CD4-positive, CD25-positive, alpha-beta regulatory T cell (primary cell): ENCODE data around the gene DPY19L3. TPM values are rescaled to one million over a fixed set of nuclear protein-coding genes. Genes with fewer than 3 reads are reported as not detected.

Experiments
- ATAC-seq, 2 donors: fragments of 150-1000 bp; cut with Tn5 transposase; one replicate each; pipeline ENCODE4 v1.10.0; 2021; ENCODE audit warnings: low read depth in 2 of 2, moderate number of reproducible peaks in 2 of 2, moderate library complexity in 1 of 2
- DNase-seq, 3 donors: peaks; one replicate each; pipeline versions ENCODE4 v3.0.0 to v3.0.0-alpha.2; 2012 to 2022; ENCODE audit warnings: mixed read lengths in 1 of 3
- H3K27ac ChIP-seq: one replicate; pipeline ENCODE4 v1.7.0; 2013; ENCODE audit warnings: mild to moderate bottlenecking, low read length; ENCODE audit not compliant: insufficient read depth, poor library complexity, severe bottlenecking
- H3K27me3 ChIP-seq: one replicate; pipeline ENCODE4 v1.7.0; 2013; ENCODE audit warnings: low read length; ENCODE audit not compliant: control insufficient read depth, insufficient read depth
- H3K36me3 ChIP-seq: one replicate; pipeline ENCODE4 v1.7.0; 2013; ENCODE audit warnings: mild to moderate bottlenecking, low read length, moderate library complexity; ENCODE audit not compliant: control insufficient read depth, insufficient read depth
- H3K4me1 ChIP-seq: 2 replicates; pipeline ENCODE4 v1.7.0; 2013; ENCODE audit warnings: mild to moderate bottlenecking, low read length; ENCODE audit not compliant: insufficient read depth, control insufficient read depth, poor library complexity, severe bottlenecking
- H3K4me3 ChIP-seq: one replicate; pipeline ENCODE4 v1.7.0; 2013; ENCODE audit warnings: low read depth, mild to moderate bottlenecking, low read length, moderate library complexity
- H3K9me3 ChIP-seq, 2 experiments: 1 replicate in 1 of 2; 2 replicates in 1 of 2; pipeline ENCODE4 v1.7.0; 2013; ENCODE audit warnings: low read length in 2 of 2, mild to moderate bottlenecking in 1 of 2, moderate library complexity in 1 of 2; ENCODE audit not compliant: control insufficient read depth in 2 of 2
- H3K27ac Mint-ChIP-seq, 3 donors: one replicate each; pipeline ENCODE4 v1.8.0; 2020 to 2022; ENCODE audit warnings: mild to moderate bottlenecking in 3 of 3, mixed read lengths in 3 of 3, moderate library complexity in 2 of 3
- H3K27me3 Mint-ChIP-seq: one replicate; pipeline ENCODE4 v1.8.0; 2022; ENCODE audit warnings: mild to moderate bottlenecking, mixed read lengths
- H3K36me3 Mint-ChIP-seq: one replicate; pipeline ENCODE4 v1.8.0; 2020; ENCODE audit warnings: mixed read lengths
- H3K4me1 Mint-ChIP-seq, 4 donors: one replicate each; pipeline ENCODE4 v1.8.0; 2020 to 2022; ENCODE audit warnings: mixed read lengths in 4 of 4, mild to moderate bottlenecking in 1 of 4
- H3K4me3 Mint-ChIP-seq, 4 donors: one replicate each; pipeline ENCODE4 v1.8.0; 2020 to 2022; ENCODE audit warnings: mild to moderate bottlenecking in 4 of 4, mixed read lengths in 4 of 4, moderate library complexity in 3 of 4
- H3K9me3 Mint-ChIP-seq, 7 donors: one replicate each; pipeline ENCODE4 v1.8.0; 2020 to 2022; ENCODE audit warnings: mixed read lengths in 7 of 7, mild to moderate bottlenecking in 3 of 7, moderate library complexity in 2 of 7
- polyA plus RNA-seq, 4 donors: library from polyadenylated mRNA; unstranded; fragments of 300-500 nt; fragmentation: Illumina TruSeq; gene quantifications; one replicate each; pipeline ENCODE4 v1.2.3, GENCODE V29; 2021
- total RNA-seq: library from RNA; stranded (reverse); gene quantifications from one replicate; pipeline ENCODE4 v1.2.3, GENCODE V29; 2022

The DPY19L3 gene, protein sequence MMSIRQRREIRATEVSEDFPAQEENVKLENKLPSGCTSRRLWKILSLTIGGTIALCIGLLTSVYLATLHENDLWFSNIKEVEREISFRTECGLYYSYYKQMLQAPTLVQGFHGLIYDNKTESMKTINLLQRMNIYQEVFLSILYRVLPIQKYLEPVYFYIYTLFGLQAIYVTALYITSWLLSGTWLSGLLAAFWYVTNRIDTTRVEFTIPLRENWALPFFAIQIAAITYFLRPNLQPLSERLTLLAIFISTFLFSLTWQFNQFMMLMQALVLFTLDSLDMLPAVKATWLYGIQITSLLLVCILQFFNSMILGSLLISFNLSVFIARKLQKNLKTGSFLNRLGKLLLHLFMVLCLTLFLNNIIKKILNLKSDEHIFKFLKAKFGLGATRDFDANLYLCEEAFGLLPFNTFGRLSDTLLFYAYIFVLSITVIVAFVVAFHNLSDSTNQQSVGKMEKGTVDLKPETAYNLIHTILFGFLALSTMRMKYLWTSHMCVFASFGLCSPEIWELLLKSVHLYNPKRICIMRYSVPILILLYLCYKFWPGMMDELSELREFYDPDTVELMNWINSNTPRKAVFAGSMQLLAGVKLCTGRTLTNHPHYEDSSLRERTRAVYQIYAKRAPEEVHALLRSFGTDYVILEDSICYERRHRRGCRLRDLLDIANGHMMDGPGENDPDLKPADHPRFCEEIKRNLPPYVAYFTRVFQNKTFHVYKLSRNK
- total RNA-seq (17.4 TPM), polyA plus RNA-seq (1 to 10 TPM; 4.5 to 6.4 (median 5.7) TPM)

DNA sequence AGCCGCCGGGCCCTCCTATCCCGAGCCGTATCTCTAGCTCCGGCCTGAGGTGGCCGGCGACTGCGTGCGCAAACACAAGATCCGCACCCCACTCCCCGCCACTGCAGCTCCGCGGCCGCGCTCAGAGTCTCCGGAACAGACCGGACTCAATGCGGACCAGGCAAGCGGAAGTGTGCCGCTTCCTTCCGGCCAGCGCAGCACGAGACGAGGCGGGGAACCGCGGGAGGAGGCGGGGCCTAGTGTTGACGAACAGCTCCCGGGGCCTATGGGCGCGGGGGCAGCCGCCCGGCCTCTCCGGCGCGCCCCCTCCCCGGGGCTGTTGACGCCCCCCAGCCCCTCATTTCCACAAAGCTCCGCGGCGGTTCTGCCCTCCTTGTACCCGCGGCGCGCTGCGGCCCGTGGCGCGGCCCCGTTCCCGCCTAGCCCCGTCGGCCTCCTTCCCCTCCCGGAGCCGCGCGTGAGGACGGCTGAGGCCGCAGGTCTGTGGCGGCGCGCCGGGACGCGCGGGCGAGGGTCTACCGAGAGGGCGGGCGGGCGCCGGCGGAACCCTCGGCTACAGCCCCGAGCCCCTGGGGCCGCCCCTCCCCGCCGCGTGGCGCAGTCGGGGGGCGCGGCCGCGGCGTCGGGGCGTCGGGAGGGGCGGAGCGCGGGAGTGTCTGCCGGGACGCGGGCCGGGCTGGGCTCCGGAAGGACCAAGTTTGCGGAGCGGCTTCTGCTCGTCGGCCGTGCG is at the start of gene DPY19L3:
Gene DPY19L3 (plus strand): TSS at position 340 of the 730 bp plus-strand sequence. CDS start 2,484 bp downstream, outside the sequence.
- Mint-ChIP-seq H3K36me3 (peaks cover 10% of the 10 kb centered on the region), H3K4me1 (peaks cover 4 to 34% (median 14%) of the 10 kb centered on the region in 4 donors), H3K27ac (peak within 1 kb of the TSS; percentile 86 to 95 (median 93)), H3K27me3 (no peaks in the 10 kb centered on the region), H3K9me3 (no peaks in the 10 kb centered on the region), H3K4me3 (peak within 1 kb of the TSS; percentile 89 to 97 (median 94))
- DNase-seq: peak; percentile 85 to 95 (median 85)
- no peaks in the 10 kb centered on the region for H3K9me3 ChIP-seq
- H3K36me3 ChIP-seq: peaks cover 10% of the 10 kb centered on the region
- peak within 1 kb of the TSS; percentile 64 for H3K4me3 ChIP-seq
- H3K27me3 ChIP-seq: no peaks in the 10 kb centered on the region
- peak; percentile 91 to 92 for ATAC-seq
- peaks cover 16% of the 10 kb centered on the region for H3K4me1 ChIP-seq
- peak within 1 kb of the TSS; percentile 85 for H3K27ac ChIP-seq

DNA sequence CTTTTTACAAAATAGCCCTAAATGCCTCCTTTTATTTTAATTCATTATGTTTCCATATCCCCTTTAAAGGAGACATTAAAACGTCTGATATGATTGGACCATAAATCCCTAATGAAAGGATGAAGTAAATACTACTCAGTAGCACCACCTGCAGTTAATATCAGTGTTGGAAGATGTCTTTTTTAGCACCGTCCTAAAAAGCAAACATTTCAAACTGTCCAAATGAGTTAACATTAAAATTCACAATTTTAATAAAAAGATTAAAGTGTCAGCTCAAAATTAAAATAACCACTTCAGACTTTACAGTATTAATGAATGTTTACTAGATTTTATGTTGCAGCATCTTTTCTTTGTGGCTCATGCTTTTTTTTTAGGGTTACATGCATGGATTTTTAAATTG is 47.9 kb upstream of the DPY19L3 start:
- Histone ChIP-seq H3K27ac (no peak overlapping the region), H3K4me3 (no peak overlapping the region), H3K36me3 (peaks cover 94% of the 10 kb centered on the region), H3K9me3 (no peaks in the 10 kb centered on the region), H3K27me3 (no peaks in the 10 kb centered on the region), H3K4me1 (no peaks in the 10 kb centered on the region)
- peaks cover 5 to 71% (median 44%) of the 10 kb centered on the region in 4 donors for H3K4me1 Mint-ChIP-seq
- peaks cover 0 to 2% (median 0%) of the 10 kb centered on the region in 7 donors for H3K9me3 Mint-ChIP-seq
- no peak overlapping the region for H3K27ac Mint-ChIP-seq
- DNase-seq: no peak
- ATAC-seq: no peak
- H3K27me3 Mint-ChIP-seq: no peaks in the 10 kb centered on the region
- no peak overlapping the region for H3K4me3 Mint-ChIP-seq
- peaks cover 62% of the 10 kb centered on the region for H3K36me3 Mint-ChIP-seq

DNA sequence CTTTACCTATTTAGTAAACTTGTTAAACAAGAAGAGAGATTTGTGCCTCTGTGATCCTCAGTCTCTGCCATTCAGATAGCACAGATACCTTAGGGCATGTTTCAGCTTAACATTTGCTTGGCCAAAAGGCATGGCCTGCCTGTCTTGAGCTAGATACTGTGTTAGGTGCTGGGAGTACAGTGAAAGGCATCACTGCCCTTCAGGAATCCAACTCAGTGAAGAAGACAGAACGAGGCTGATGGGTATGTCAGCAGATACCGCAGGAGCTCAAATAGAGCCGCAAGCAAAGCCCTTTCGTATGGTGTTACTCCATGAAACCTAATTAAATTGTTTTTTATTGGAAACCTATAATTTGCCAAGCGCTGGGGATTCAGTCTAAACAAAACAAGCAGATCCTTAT is 47.2 kb upstream of the DPY19L3 start:
- Histone ChIP-seq H3K4me3 (no peak overlapping the region), H3K36me3 (peaks cover 93% of the 10 kb centered on the region), H3K4me1 (no peaks in the 10 kb centered on the region), H3K9me3 (no peaks in the 10 kb centered on the region), H3K27me3 (no peaks in the 10 kb centered on the region), H3K27ac (no peak overlapping the region)
- no peak for ATAC-seq
- H3K4me1 Mint-ChIP-seq: peaks cover 5 to 71% (median 44%) of the 10 kb centered on the region in 4 donors
- peak overlapping the region in 1 of 4 donors; percentile 16 for H3K4me3 Mint-ChIP-seq
- peaks cover 60% of the 10 kb centered on the region for H3K36me3 Mint-ChIP-seq
- no peak for DNase-seq
- H3K9me3 Mint-ChIP-seq: peaks cover 0 to 2% (median 0%) of the 10 kb centered on the region in 7 donors
- H3K27ac Mint-ChIP-seq: no peak overlapping the region
- no peaks in the 10 kb centered on the region for H3K27me3 Mint-ChIP-seq

DNA sequence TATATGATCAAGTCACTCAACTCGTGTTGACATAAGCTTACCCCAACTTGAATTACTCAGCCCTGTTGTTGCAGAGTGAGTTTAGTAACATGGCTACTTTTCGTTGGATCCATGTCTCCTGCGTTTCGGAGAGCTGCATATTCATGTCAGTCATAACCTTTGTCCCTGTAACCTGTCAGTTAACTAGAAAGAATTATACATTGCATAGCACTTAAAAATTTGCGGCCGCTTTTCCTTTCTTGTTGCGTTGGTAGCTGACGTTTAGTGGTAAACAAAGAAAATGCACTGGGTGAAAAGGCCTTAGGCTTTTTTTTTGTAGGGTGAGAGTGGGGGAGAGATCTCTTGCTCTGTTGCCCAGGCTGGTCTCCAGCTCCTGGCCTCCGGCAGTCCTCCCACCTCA is 46.0 kb upstream of the DPY19L3 start:
- no peak for ATAC-seq
- Histone ChIP-seq H3K27ac (no peak overlapping the region), H3K4me3 (no peak overlapping the region), H3K27me3 (no peaks in the 10 kb centered on the region), H3K4me1 (no peaks in the 10 kb centered on the region), H3K9me3 (no peaks in the 10 kb centered on the region), H3K36me3 (peaks cover 90% of the 10 kb centered on the region)
- H3K27ac Mint-ChIP-seq: no peak overlapping the region
- H3K9me3 Mint-ChIP-seq: no peaks in the 10 kb centered on the region
- peaks cover 62% of the 10 kb centered on the region for H3K36me3 Mint-ChIP-seq
- DNase-seq: no peak
- peaks cover 5 to 69% (median 42%) of the 10 kb centered on the region in 4 donors for H3K4me1 Mint-ChIP-seq
- no peak overlapping the region for H3K4me3 Mint-ChIP-seq
- no peaks in the 10 kb centered on the region for H3K27me3 Mint-ChIP-seq

DNA sequence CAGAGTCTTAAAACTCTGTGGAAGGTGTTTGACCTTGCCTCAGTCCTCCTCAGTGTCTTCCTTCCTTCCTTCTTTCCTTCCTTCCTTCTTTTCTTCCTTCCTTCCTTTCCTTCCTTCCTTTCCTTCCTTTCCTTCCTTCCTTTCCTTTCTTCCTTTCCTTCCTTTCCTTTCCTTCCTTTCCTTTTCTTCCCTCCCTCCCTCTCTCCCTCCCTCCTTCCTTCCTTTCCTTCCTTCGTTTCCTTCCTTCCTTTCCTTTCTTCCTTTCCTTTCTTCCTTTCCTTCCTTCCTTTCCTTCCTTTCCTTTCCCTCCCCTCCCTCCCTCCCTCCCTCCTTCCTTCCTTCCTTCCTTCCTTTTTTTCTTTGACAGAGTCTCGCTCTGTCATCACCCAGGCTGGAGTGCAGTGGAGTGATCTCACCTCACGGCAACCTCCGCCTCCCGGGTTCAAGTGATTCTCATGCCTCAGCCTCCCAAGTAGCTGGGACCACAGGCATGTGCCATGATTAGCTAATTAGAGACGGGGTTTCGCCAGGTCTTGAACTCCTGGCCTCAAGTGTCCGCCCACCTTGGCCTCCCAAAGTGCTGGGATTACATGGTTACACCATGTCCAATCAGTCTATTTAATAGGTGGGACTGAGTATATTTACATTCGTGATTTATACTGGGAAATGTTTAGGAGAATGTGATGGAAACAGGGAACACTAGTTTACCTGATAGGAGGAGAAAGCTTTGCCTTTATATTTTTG is 43.8 kb upstream of the DPY19L3 start:
- Histone ChIP-seq H3K36me3 (peaks cover 83% of the 10 kb centered on the region), H3K9me3 (no peaks in the 10 kb centered on the region), H3K27ac (no peak overlapping the region), H3K4me1 (no peaks in the 10 kb centered on the region), H3K27me3 (no peaks in the 10 kb centered on the region), H3K4me3 (no peak overlapping the region)
- H3K9me3 Mint-ChIP-seq: no peaks in the 10 kb centered on the region
- H3K27ac Mint-ChIP-seq: peak overlapping the region in 1 of 3 donors; percentile 43
- no peaks in the 10 kb centered on the region for H3K27me3 Mint-ChIP-seq
- DNase-seq (no peak), ATAC-seq (no peak)
- H3K4me3 Mint-ChIP-seq: peak overlapping the region in 1 of 4 donors; percentile 31
- peaks cover 68% of the 10 kb centered on the region for H3K36me3 Mint-ChIP-seq
- H3K4me1 Mint-ChIP-seq: peaks cover 10 to 69% (median 36%) of the 10 kb centered on the region in 4 donors

DNA sequence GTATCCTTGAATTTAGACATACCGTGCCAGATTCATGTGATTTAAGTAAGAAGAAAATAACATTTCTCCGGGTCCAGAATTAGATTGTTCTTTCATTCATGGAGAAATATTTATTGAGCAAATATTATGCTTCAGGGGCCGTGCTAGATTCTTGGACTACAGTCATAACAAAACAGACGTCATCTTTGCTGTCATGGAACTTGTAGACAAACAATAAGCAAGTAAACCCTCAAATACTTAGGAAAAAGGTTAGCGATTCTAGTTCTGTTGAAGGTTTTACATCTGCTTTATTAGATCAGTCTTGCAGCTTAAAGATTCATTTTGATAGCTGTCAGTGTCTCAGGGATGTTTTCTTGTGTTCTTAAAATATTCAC is 43.3 kb upstream of the DPY19L3 start:
- H3K36me3 Mint-ChIP-seq: peaks cover 69% of the 10 kb centered on the region
- H3K9me3 ChIP-seq: no peaks in the 10 kb centered on the region

DNA sequence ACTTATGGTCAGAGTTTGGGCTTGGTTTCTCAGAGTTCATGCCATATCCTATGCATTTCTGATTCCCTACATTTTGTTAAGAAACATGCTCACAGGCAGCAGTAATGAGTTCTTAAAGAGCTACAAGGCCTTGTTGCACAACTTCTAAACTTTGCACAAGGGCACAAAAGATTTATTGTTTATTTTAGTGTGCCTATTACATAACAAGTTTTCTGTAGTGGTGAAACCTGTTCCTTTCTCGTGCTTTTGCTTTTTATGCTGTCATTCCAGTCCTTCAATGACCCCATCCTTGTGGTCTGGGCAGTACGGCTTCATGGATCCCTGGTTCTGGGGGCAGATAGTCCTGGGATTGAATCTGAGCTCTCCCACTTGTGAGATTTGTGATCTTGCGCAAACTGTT is 42.4 kb upstream of the DPY19L3 start:
- Mint-ChIP-seq H3K9me3 (no peaks in the 10 kb centered on the region), H3K36me3 (peaks cover 74% of the 10 kb centered on the region), H3K4me3 (no peak overlapping the region), H3K27ac (no peak overlapping the region), H3K27me3 (no peaks in the 10 kb centered on the region), H3K4me1 (peaks cover 11 to 77% (median 40%) of the 10 kb centered on the region in 4 donors)
- Histone ChIP-seq H3K36me3 (peaks cover 78% of the 10 kb centered on the region), H3K27me3 (no peaks in the 10 kb centered on the region), H3K9me3 (no peaks in the 10 kb centered on the region), H3K27ac (no peak overlapping the region), H3K4me3 (no peak overlapping the region), H3K4me1 (no peaks in the 10 kb centered on the region)
- ATAC-seq (no peak), DNase-seq (no peak)

More for the DNA sequence above, 43.3 kb upstream of the DPY19L3 start:
- Mint-ChIP-seq H3K9me3 (no peaks in the 10 kb centered on the region), H3K4me1 (peaks cover 10 to 71% (median 37%) of the 10 kb centered on the region in 4 donors), H3K27ac (no peak overlapping the region), H3K4me3 (no peak overlapping the region), H3K27me3 (no peaks in the 10 kb centered on the region)
- ATAC-seq (no peak), DNase-seq (no peak)
- H3K36me3 ChIP-seq: peaks cover 82% of the 10 kb centered on the region
- H3K27me3 ChIP-seq: no peaks in the 10 kb centered on the region
- no peak overlapping the region for H3K4me3 ChIP-seq
- H3K4me1 ChIP-seq: no peaks in the 10 kb centered on the region
- no peak overlapping the region for H3K27ac ChIP-seq
